NCI-H524 treated with DMSO at 0.1 percent for 48 hours (cell line): ENCODE measurements around the gene CFAP46.
"Not testable (repeated sequence)": the region's sequence is repeated elsewhere in the genome, so short reads cannot be mapped to it uniquely, and the experiment has no call there.

Experiments
- DNase-seq: peaks from one replicate; lab custom pipeline; 2025; lab: John Stamatoyannopoulos, UW

The CFAP46 gene

GRCh38 chr10:132943791-132944404 lies 1.5 kb upstream of the CFAP46 start:
- no peak for DNase-seq

GRCh38 chr10:132943058-132943790 lies 854 bp upstream of the CFAP46 start:
- DNase-seq: no peak

- no peak for DNase-seq
These were observed 724 bp downstream of the CFAP46 start for GRCh38 chr10:132941640-132942051.

- DNase-seq: no peak
These were observed 1.4 kb downstream of the CFAP46 start for GRCh38 chr10:132940791-132941465.

- DNase-seq: no peak
These were observed 2.2 kb downstream of the CFAP46 start for GRCh38 chr10:132939957-132940790.

GRCh38 chr10:132939378-132939955 lies 2.9 kb downstream of the CFAP46 start:
- DNase-seq: no peak

GRCh38 chr10:132938472-132939339 lies 3.7 kb downstream of the CFAP46 start:
- no peak for DNase-seq

- DNase-seq: no peak
These were observed 4.5 kb downstream of the CFAP46 start for GRCh38 chr10:132937861-132938260.

- DNase-seq: no peak
These were observed 7.4 kb downstream of the CFAP46 start for GRCh38 chr10:132934953-132935352.

- no peak for DNase-seq
These were observed 8.9 kb downstream of the CFAP46 start for GRCh38 chr10:132933308-132934042.

GRCh38 chr10:132932461-132933307 lies 9.7 kb downstream of the CFAP46 start:
- no peak for DNase-seq

GRCh38 chr10:132931258-132932250 lies 10.8 kb downstream of the CFAP46 start:
- not testable (repeated sequence) for DNase-seq

GRCh38 chr10:132930701-132931100 lies 11.7 kb downstream of the CFAP46 start:
- DNase-seq: not testable (repeated sequence)

- no peak for DNase-seq
These were observed 12.3 kb downstream of the CFAP46 start for GRCh38 chr10:132929953-132930548.

- no peak for DNase-seq
These were observed 12.9 kb downstream of the CFAP46 start for GRCh38 chr10:132929480-132929879.

- DNase-seq: no peak
These were observed 14.1 kb downstream of the CFAP46 start for GRCh38 chr10:132928261-132928660.

- DNase-seq: no peak
These were observed 14.5 kb downstream of the CFAP46 start for GRCh38 chr10:132927824-132928223.
